Measurements from ENCODE around the gene SLC24A3. TPM values are rescaled to one million over a fixed set of nuclear protein-coding genes. Genes with fewer than 3 reads are reported as not detected.

The SLC24A3 gene
- total RNA-seq, 1 experiment from 2014 or later: not detected

DNA sequence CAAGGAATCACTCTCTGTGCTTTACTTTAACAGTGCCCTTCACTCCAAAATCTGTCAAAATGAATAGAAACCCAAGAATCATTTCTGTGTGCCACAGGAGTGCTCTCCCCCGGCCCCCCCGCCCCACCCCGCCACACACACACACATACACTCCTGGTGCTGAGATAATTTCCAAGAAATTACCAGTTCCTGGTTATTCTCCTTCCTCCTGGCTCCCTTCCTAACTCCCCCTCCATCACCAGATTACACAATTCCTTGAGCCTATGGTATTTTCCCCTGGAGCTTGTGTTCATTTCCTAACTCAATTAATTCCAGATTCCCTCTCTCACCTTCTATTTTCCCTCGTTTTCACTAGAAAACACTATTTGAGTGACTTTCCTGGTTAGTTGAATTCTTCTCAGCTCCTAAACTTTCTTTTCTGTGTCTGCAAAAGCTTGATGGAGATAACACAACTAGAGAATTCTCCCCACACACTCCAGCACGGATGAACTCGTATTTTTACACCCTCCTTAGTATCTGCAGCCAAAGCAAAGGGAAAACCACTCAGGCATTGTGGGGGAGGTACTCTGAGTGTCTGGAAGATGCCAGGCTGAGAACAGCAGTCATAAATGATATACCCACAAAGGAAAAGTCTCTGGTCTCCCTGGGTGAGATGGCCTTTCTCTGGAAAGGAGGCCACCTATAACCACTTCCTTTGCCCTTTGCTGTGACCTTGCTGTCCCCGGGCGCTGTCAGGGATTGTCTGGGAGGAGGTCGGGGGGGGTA lies 1.9 kb upstream of the SLC24A3 start:
- H3K27me3 ChIP-seq (ENCODE audit: insufficient read depth, low read depth): peaks cover 26% of the 10 kb centered on the region
- intact Hi-C loops (cut with micrococcal nuclease; ENCODE audit: unreplicated experiment): no loop called here
- no peak overlapping the region for H3K27ac ChIP-seq
- no peaks in the 10 kb centered on the region for H3F3A ChIP-seq (ENCODE audit: insufficient read depth, low read depth)
- no peaks in the 10 kb centered on the region for H3K79me2 ChIP-seq (ENCODE audit: low read depth)
- H4K20me1 ChIP-seq (ENCODE audit: insufficient read depth): no peaks in the 10 kb centered on the region
- no peak overlapping the region for H2AFZ ChIP-seq
- H3K9me3 ChIP-seq (ENCODE audit: insufficient read depth, low read depth): no peaks in the 10 kb centered on the region
- H3K4me2 ChIP-seq: no peak overlapping the region
- H3K4me1 ChIP-seq (replicated peaks; ENCODE audit: insufficient read depth): no peaks in the 10 kb centered on the region
- H3K36me3 ChIP-seq (ENCODE audit: low read depth): no peaks in the 10 kb centered on the region
- DNase-seq: no peak
- POLR2A ChIA-PET (ENCODE audit: unreplicated experiment): no interaction called here
- BruUV-seq (replicated peaks): no TSS peak
- H3K4me3 ChIP-seq: no peak overlapping the region
- CTCF ChIA-PET: no interaction called here
- no peaks in the 10 kb centered on the region for H3K9me2 ChIP-seq (ENCODE audit: insufficient read depth)
- TF ChIP-seq, protein P1, sequence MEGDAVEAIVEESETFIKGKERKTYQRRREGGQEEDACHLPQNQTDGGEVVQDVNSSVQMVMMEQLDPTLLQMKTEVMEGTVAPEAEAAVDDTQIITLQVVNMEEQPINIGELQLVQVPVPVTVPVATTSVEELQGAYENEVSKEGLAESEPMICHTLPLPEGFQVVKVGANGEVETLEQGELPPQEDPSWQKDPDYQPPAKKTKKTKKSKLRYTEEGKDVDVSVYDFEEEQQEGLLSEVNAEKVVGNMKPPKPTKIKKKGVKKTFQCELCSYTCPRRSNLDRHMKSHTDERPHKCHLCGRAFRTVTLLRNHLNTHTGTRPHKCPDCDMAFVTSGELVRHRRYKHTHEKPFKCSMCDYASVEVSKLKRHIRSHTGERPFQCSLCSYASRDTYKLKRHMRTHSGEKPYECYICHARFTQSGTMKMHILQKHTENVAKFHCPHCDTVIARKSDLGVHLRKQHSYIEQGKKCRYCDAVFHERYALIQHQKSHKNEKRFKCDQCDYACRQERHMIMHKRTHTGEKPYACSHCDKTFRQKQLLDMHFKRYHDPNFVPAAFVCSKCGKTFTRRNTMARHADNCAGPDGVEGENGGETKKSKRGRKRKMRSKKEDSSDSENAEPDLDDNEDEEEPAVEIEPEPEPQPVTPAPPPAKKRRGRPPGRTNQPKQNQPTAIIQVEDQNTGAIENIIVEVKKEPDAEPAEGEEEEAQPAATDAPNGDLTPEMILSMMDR (conservative IDR thresholded peaks at IDR 0.05): no peak
- no peak for TF ChIP-seq EZH2 (IDR thresholded peaks at IDR 0.05; ENCODE audit: low read depth)

DNA sequence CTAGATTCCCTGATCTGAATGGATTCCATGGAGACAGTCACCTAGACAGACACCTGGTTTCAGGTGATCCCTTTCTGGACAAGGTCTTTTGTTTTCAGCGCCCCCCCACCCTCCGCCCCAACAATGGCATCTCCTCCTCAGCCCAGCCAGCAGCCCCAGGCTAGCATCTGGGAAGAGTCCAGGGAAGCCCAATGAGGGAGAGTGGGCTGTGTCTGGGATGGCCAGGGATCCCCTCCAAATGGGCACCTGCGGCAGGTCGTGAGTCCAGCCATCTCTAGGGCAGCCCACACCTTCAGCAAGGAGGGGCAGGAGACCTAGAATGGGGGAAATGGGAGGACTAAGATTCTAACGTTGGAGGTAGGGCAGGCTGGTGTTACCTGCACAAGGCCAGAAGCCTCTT lies 1.2 kb upstream of the SLC24A3 start:
- H3K4me2 ChIP-seq: no peak overlapping the region
- H4K20me1 ChIP-seq (ENCODE audit: insufficient read depth): no peaks in the 10 kb centered on the region
- no peaks in the 10 kb centered on the region for H3K4me1 ChIP-seq (replicated peaks; ENCODE audit: insufficient read depth)
- intact Hi-C loops (cut with micrococcal nuclease; ENCODE audit: unreplicated experiment): no loop called here
- H3K27me3 ChIP-seq (ENCODE audit: insufficient read depth, low read depth): peaks cover 31% of the 10 kb centered on the region
- no peaks in the 10 kb centered on the region for H3F3A ChIP-seq (ENCODE audit: insufficient read depth, low read depth)
- no TSS peak for BruUV-seq (replicated peaks)
- H2AFZ ChIP-seq: no peak overlapping the region
- no peaks in the 10 kb centered on the region for H3K79me2 ChIP-seq (ENCODE audit: low read depth)
- no peak overlapping the region for H3K4me3 ChIP-seq
- CTCF ChIA-PET: no interaction called here
- no peak overlapping the region for H3K27ac ChIP-seq
- no peaks in the 10 kb centered on the region for H3K36me3 ChIP-seq (ENCODE audit: low read depth)
- DNase-seq: no peak
- no peaks in the 10 kb centered on the region for H3K9me3 ChIP-seq (ENCODE audit: insufficient read depth, low read depth)
- no peak for TF ChIP-seq EZH2 (IDR thresholded peaks at IDR 0.05; ENCODE audit: low read depth)
- TF ChIP-seq, protein P1 (conservative IDR thresholded peaks at IDR 0.05): no peak
- POLR2A ChIA-PET (ENCODE audit: unreplicated experiment): no interaction called here
- H3K9me2 ChIP-seq (ENCODE audit: insufficient read depth): no peaks in the 10 kb centered on the region

DNA sequence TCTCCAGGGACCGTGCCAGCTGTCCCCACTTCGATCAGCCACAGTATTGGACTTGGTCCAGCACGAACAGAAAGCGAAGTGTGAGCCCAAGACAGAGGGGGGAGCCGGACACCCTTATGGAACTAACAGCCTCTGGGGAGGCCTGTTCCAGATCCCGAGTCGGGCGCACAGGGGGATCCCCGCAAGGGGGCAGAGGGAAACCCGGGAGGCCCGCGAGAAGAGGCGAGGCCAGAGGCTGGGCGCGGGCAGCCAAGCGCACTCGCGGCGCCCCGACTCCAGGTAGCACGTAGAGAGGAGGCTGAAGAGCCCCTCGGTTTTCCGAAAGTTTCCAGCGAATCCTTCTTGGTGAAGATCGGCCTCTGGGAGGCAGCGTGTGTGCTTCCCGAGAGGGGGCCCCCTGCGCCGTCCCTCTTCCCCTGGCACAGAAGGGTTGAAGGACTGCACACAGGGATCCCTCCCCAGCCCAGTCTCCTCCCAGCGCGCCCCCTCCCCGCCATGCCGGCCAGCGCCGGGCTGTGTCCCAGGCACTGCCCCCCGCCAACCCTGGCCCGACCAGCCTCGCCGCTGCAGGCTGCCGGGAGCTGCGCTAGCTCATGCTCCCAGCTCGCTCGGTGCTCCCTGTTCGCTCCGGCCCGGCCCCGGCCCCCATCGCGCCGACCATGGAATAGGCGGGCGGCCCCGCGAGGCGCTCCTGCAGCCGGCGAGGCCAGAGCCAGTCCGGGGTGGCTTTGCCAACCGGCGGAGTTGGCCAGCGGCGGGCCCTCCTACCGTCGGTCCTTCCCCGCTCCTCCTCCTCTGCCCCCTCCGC lies 577 bp upstream of the SLC24A3 start:
- BruUV-seq (replicated peaks): no TSS peak
- TF ChIP-seq EZH2 (IDR thresholded peaks at IDR 0.05; ENCODE audit: low read depth): no peak
- TF ChIP-seq, protein P1 (conservative IDR thresholded peaks at IDR 0.05): no peak
- H3K4me1 ChIP-seq (replicated peaks; ENCODE audit: insufficient read depth): no peaks in the 10 kb centered on the region
- DNase-seq: no peak
- ChIA-PET POLR2A (ENCODE audit: unreplicated experiment) (no interaction called here), CTCF (no interaction called here)
- H3K36me3 ChIP-seq (ENCODE audit: low read depth): no peaks in the 10 kb centered on the region
- H2AFZ ChIP-seq: no peak overlapping the region
- H3K27me3 ChIP-seq (ENCODE audit: insufficient read depth, low read depth): peaks cover 37% of the 10 kb centered on the region
- no peaks in the 10 kb centered on the region for H4K20me1 ChIP-seq (ENCODE audit: insufficient read depth)
- H3K27ac ChIP-seq: no peak overlapping the region
- no peaks in the 10 kb centered on the region for H3K79me2 ChIP-seq (ENCODE audit: low read depth)
- H3F3A ChIP-seq (ENCODE audit: insufficient read depth, low read depth): no peaks in the 10 kb centered on the region
- no peaks in the 10 kb centered on the region for H3K9me2 ChIP-seq (ENCODE audit: insufficient read depth)
- no peak overlapping the region for H3K4me2 ChIP-seq
- intact Hi-C loops (cut with micrococcal nuclease; ENCODE audit: unreplicated experiment): no loop called here
- no peaks in the 10 kb centered on the region for H3K9me3 ChIP-seq (ENCODE audit: insufficient read depth, low read depth)
- H3K4me3 ChIP-seq: no peak overlapping the region

Measured in PC-9 (cell line).